Measurements from ENCODE around the gene ELMO1.

The ELMO1 gene

DNA sequence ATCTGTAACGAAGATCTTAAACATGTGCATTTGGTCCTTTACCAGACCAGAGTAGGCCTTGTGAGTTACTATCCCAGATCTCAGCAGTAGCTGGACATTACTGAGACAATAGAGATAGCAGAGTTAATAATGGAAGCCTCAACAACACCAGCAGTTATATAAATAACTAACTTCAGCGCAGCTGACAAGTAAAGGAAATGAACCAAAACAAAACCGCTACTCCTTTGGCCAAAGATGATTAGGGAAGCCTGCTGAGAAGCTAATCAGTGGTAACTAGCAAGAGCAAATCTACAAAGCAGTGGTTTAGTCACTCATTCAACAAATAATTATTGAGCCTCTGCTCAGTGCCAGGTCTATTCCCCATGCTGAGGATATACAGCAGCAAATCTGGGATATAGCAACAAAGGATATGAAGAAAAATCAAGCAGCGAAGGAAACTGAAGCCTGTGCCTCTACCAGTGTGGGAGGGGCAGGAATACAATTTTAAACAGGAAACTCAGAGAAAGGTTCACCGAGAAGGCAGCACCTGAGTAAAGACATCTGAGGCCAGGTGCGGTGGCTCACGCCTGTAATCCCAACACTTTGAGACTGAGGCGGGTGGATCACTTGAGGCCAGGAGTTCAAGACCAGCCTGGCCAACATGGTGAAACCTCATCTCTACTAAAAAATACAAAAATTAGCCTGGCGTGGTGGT, 103.6 kb downstream of the ELMO1 start:
- peak; percentile 26 for DNase-seq (ENCODE audit: extremely low spot score)
- ChIA-PET CTCF (interaction anchor here (1.7 to 10.5 kb wide), 2 partner anchors 9 to 59 kb away, joined by 9 to 54 read pairs; no protein-coding TSS in a partner anchor), POLR2A (interaction anchor here (0.9 kb wide), 1 partner anchor 8 kb away, joined by 3 read pairs; no protein-coding TSS in a partner anchor)
- TF ChIP-seq, protein P1, sequence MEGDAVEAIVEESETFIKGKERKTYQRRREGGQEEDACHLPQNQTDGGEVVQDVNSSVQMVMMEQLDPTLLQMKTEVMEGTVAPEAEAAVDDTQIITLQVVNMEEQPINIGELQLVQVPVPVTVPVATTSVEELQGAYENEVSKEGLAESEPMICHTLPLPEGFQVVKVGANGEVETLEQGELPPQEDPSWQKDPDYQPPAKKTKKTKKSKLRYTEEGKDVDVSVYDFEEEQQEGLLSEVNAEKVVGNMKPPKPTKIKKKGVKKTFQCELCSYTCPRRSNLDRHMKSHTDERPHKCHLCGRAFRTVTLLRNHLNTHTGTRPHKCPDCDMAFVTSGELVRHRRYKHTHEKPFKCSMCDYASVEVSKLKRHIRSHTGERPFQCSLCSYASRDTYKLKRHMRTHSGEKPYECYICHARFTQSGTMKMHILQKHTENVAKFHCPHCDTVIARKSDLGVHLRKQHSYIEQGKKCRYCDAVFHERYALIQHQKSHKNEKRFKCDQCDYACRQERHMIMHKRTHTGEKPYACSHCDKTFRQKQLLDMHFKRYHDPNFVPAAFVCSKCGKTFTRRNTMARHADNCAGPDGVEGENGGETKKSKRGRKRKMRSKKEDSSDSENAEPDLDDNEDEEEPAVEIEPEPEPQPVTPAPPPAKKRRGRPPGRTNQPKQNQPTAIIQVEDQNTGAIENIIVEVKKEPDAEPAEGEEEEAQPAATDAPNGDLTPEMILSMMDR (IDR thresholded peaks at IDR 0.05; ENCODE audit: control extremely low read depth, extremely low read depth, low read depth, missing control alignments): no peak

DNA sequence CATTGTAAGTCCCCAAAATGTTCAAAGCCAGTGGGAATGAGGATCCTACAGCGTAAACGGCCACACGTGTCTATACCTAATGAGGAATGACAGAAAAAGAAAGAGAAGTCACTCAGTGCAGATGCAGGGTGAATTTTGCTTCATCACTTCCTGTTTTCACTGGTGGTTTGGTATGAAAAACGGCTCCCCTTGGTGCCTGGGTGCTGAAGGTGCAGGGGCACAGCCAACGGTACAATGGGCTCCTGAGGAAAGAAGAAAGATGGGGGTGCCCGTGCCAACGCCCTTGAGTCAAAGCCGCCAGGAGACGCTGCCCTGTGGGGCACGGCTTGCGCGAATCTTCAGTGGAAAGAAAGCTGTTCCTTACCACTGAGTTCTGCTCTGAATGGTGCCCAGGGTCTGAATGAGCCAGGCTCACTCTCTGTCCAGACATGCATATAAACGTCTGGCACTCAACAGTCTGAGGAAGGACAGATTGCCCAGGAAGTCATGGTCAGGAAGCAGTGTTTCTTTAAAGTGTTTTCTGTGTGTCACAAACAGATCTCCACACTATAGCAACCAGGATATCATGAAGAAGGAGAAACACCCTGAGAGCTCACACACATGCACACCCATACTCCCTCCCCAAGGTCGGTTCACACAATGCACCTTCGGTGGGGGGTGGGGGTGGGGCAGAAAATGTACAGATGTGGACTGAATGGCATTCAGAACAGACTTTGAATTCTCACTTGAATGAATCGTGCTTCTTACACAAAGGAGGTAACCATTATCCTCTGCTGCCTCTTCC, 105.8 kb downstream of the ELMO1 start:
- POLR2A ChIA-PET: no interaction called here
- DNase-seq (ENCODE audit: extremely low spot score): peak; percentile 56
- CTCF ChIA-PET: interaction anchor here (0.9 to 10.5 kb wide), 10 partner anchors 9 to 353 kb away, joined by 3 to 55 read pairs (median 4); no protein-coding TSS in a partner anchor
- TF ChIP-seq, protein P1 (IDR thresholded peaks at IDR 0.05; ENCODE audit: control extremely low read depth, extremely low read depth, low read depth, missing control alignments): peak; percentile 45

DNA sequence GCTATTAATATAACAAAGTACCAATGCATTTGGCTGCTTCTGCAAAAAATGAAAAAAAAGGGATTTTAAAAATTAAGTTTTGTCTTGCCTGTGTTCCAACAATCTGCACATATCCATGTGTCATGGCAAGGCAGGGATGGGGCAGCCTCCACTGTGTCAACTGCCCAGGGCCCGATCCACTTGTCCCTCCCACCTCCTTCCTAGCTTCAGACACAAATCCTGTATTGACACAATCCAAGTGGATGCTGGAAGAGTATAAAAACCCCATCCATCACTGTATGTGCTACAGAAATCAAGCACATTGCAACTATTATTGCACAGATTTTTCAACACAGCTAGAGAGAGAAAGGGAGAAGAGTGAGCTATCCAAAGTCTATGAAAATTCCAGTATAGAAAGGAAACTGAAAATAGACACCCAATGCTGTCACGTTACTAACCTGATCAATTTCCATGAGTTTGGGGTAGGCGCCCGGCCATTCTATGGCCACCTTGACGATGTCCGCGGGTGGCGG, 106.4 kb downstream of the ELMO1 start:
- CTCF ChIA-PET: interaction anchor here (1.0 to 10.5 kb wide), 9 partner anchors 10 to 119 kb away, joined by 3 to 55 read pairs (median 4); no protein-coding TSS in a partner anchor
- no peak for DNase-seq (ENCODE audit: extremely low spot score)
- TF ChIP-seq, protein P1 (IDR thresholded peaks at IDR 0.05; ENCODE audit: control extremely low read depth, extremely low read depth, low read depth, missing control alignments): no peak
- POLR2A ChIA-PET: interaction anchor here (1.2 kb wide), 1 partner anchor 11 kb away, joined by 5 read pairs; no protein-coding TSS in a partner anchor

DNA sequence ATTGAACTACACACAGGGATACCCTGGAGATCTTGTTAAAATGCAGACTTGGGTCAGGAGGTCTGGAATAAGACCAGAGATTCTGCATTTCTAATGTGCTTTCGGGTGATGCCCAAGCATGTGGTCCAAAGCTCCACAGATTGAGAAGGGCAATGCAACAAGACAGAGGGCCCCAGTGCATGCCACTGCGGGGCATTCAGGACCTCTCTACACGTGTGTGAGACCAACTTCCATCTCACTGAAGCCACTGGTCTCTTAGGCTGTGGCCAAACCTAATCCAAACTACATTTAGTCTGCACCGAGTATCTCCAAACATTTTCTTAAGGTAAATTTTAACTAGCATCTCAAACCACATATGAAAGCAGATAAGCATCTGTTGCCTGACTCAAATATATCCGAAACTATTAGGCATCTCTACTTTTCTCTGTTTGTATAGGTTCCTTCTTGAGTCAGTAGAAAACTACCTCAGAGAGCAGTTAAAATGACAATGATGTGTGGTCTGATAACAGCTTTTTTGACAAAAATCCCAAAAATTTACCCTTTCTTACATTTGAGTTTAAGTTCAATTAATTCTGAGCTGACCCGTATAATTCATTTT, 107.5 kb downstream of the ELMO1 start:
- CTCF ChIA-PET: interaction anchor here (1.5 to 10.5 kb wide), 4 partner anchors 11 to 55 kb away, joined by 4 to 55 read pairs (median 32); no protein-coding TSS in a partner anchor
- POLR2A ChIA-PET: interaction anchor here (1.2 kb wide), 1 partner anchor 13 kb away, joined by 5 read pairs; no protein-coding TSS in a partner anchor
- TF ChIP-seq, protein P1 (IDR thresholded peaks at IDR 0.05; ENCODE audit: control extremely low read depth, extremely low read depth, low read depth, missing control alignments): no peak
- DNase-seq (ENCODE audit: extremely low spot score): peak; percentile 53

DNA sequence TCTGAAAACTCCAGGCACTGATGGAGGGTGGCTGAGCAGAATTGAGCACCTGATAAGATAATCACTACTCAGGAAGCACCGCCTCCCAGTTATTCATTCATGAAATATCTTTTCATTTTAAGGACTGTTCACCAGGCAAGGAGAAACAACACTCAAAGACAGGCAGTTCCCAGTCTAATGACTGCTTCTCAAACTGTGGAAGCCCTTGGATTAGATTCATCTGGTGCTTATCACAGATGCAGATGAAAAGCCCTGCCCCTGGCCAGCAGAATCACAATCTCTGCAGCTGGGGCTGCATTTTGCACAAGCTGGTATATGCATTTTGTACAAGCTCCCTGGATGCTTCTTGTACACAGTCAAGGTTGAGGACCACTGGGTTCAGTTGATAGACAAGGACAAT, 109.7 kb downstream of the ELMO1 start:
- TF ChIP-seq, protein P1 (IDR thresholded peaks at IDR 0.05; ENCODE audit: control extremely low read depth, extremely low read depth, low read depth, missing control alignments): no peak
- ChIA-PET POLR2A (no interaction called here), CTCF (interaction anchor here (0.9 to 10.5 kb wide), 7 partner anchors 10 to 493 kb away, joined by 3 to 55 read pairs (median 3); no protein-coding TSS in a partner anchor)
- DNase-seq (ENCODE audit: extremely low spot score): no peak
